Bronchial epithelial cell (primary cell): ENCODE results near the gene TRMU. TPM values are rescaled to one million over a fixed set of nuclear protein-coding genes. Genes with fewer than 3 reads are reported as not detected.

ENCODE experiments used
- DNase-seq: peaks from one replicate; pipeline ENCODE4 v3.0.0-alpha.2; 2010; ENCODE audit warnings: low read depth
- FAIRE-seq: peaks from 2 replicates; lab custom pipeline; 2011; peaks lifted over from hg19 to GRCh38; lab: Jason Lieb, UNC
- H3K27me3 ChIP-seq: 2 replicates; pipeline ENCODE4 v1.5.1; 2011; ENCODE audit warnings: low read length; ENCODE audit not compliant: control insufficient read depth, insufficient read depth
- H3K36me3 ChIP-seq: 2 replicates; pipeline ENCODE4 v1.5.1; 2011; ENCODE audit warnings: low read length; ENCODE audit not compliant: control insufficient read depth, insufficient read depth
- H3K4me3 ChIP-seq: 2 replicates; pipeline ENCODE4 v1.5.1; 2011; ENCODE audit warnings: mild to moderate bottlenecking, low read depth, low read length, control low read depth
- CTCF ChIP-seq: IDR thresholded peaks from 2 replicates; pipeline ENCODE4 v1.5.1; 2011; ENCODE audit warnings: mild to moderate bottlenecking, moderate library complexity, low read length, control low read depth, inconsistent platforms; ENCODE audit not compliant: insufficient read depth, severe bottlenecking
- total RNA-seq: library from RNA; depleted of rRNA; stranded (reverse); fragments of >200 nt; gene quantifications from 2 replicates; pipeline ENCODE4 v1.2.1, GENCODE V29; 2014

Gene TRMU
- total RNA-seq, 1 donor from 2014 or later: 38.7 TPM

GRCh38 chr22:46380069-46380468 lies 44.6 kb downstream of the TRMU start:
- Histone ChIP-seq H3K4me3 (no peak overlapping the region), H3K27me3 (no peaks in the 10 kb centered on the region), H3K36me3 (peaks cover 43% of the 10 kb centered on the region)
- DNase-seq (no peak), FAIRE-seq (peak; percentile 47)
- TF ChIP-seq CTCF: no peak

- DNase-seq (no peak), FAIRE-seq (no peak)
- TF ChIP-seq CTCF: no peak
- no peaks in the 10 kb centered on the region for H3K27me3 ChIP-seq
- peaks cover 43% of the 10 kb centered on the region for H3K36me3 ChIP-seq
- H3K4me3 ChIP-seq: no peak overlapping the region
These were observed 45.1 kb downstream of the TRMU start for GRCh38 chr22:46380581-46380980.

GRCh38 chr22:46381142-46381541 lies 45.6 kb downstream of the TRMU start:
- Histone ChIP-seq H3K36me3 (peaks cover 44% of the 10 kb centered on the region), H3K27me3 (no peaks in the 10 kb centered on the region), H3K4me3 (no peak overlapping the region)
- DNase-seq (peak; percentile 71), FAIRE-seq (no peak)
- no peak for TF ChIP-seq CTCF

- peaks cover 46% of the 10 kb centered on the region for H3K36me3 ChIP-seq
- TF ChIP-seq CTCF: no peak
- H3K4me3 ChIP-seq: no peak overlapping the region
- H3K27me3 ChIP-seq: no peaks in the 10 kb centered on the region
- FAIRE-seq (no peak), DNase-seq (no peak)
These were observed 46.2 kb downstream of the TRMU start for GRCh38 chr22:46381731-46382130.

- H3K4me3 ChIP-seq: no peak overlapping the region
- peaks cover 38% of the 10 kb centered on the region for H3K36me3 ChIP-seq
- FAIRE-seq: no peak
- H3K27me3 ChIP-seq: no peaks in the 10 kb centered on the region
- TF ChIP-seq CTCF: no peak
- no peak for DNase-seq
These were observed 47.0 kb downstream of the TRMU start for GRCh38 chr22:46382524-46382923.

GRCh38 chr22:46386312-46386711 lies 50.8 kb downstream of the TRMU start:
- Histone ChIP-seq H3K36me3 (peaks cover 35% of the 10 kb centered on the region), H3K27me3 (no peaks in the 10 kb centered on the region), H3K4me3 (no peak overlapping the region)
- no peak for TF ChIP-seq CTCF
- FAIRE-seq (no peak), DNase-seq (no peak)
